HCT116 (cell line): ENCODE measurements around the gene FBXO24.
"Not testable (repeated sequence)": the region's sequence is repeated elsewhere in the genome, so short reads cannot be mapped to it uniquely, and the experiment has no call there.

Experiments
- EGR1 ChIP-seq: IDR thresholded peaks from 2 replicates; pipeline ENCODE4 v1.6.1; 2012; ENCODE audit warnings: low read depth
- MAX ChIP-seq: IDR thresholded peaks from 2 replicates; pipeline ENCODE4 v1.6.1; 2012
- POLR2A ChIP-seq: IDR thresholded peaks from 2 replicates; pipeline ENCODE4 v1.7.0; 2011; ENCODE audit warnings: borderline replicate concordance; ENCODE audit not compliant: insufficient read depth, insufficient read length; ENCODE audit errors: extremely low read depth
- RAD21 ChIP-seq: IDR thresholded peaks from 2 replicates; pipeline ENCODE4 v1.6.1; 2012; ENCODE audit warnings: low read depth, mild to moderate bottlenecking
- TF ChIP-seq, protein P1 (sequence below), 3 experiments: fragments of 200-600 bp in 1 of 3; sonication (generic) in 1 of 3; IDR thresholded peaks in 2 of 3; conservative IDR thresholded peaks in 1 of 3; 2 replicates each; pipeline ENCODE4 v1.5.1; 2012 to 2017; ENCODE audit warnings: low read depth in 2 of 3, low read length in 2 of 3, antibody characterized with exemption in 1 of 3, borderline replicate concordance in 1 of 3, control low read depth in 1 of 3, mild to moderate bottlenecking in 1 of 3, mixed read lengths in 1 of 3, mixed run types in 1 of 3, moderate library complexity in 1 of 3; ENCODE audit not compliant: insufficient read depth in 1 of 3

GRCh38 chr7:100536695-100537094 lies 49.4 kb upstream of the FBXO24 start:
- not testable (repeated sequence) for TF ChIP-seq EGR1, MAX, POLR2A, RAD21
- TF ChIP-seq, protein P1, sequence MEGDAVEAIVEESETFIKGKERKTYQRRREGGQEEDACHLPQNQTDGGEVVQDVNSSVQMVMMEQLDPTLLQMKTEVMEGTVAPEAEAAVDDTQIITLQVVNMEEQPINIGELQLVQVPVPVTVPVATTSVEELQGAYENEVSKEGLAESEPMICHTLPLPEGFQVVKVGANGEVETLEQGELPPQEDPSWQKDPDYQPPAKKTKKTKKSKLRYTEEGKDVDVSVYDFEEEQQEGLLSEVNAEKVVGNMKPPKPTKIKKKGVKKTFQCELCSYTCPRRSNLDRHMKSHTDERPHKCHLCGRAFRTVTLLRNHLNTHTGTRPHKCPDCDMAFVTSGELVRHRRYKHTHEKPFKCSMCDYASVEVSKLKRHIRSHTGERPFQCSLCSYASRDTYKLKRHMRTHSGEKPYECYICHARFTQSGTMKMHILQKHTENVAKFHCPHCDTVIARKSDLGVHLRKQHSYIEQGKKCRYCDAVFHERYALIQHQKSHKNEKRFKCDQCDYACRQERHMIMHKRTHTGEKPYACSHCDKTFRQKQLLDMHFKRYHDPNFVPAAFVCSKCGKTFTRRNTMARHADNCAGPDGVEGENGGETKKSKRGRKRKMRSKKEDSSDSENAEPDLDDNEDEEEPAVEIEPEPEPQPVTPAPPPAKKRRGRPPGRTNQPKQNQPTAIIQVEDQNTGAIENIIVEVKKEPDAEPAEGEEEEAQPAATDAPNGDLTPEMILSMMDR (IDR thresholded peaks at IDR 0.05 in 2 of 3, conservative IDR thresholded peaks at IDR 0.05 in 1 of 3; ENCODE audit: borderline replicate concordance in 1 of 3, insufficient read depth in 1 of 3, low read depth in 2 of 3, low read length in 2 of 3) = not testable (repeated sequence)
